GM12873 (cell line): Measurements from ENCODE around the gene SGMS1.

ENCODE experiments used
- CTCF ChIP-seq: IDR thresholded peaks from 2 replicates; pipeline ENCODE4 v1.5.1; 2012; ENCODE audit warnings: low read depth, mild to moderate bottlenecking, moderate library complexity, low read length, control low read depth; ENCODE audit not compliant: insufficient read depth; ENCODE audit errors: missing control alignments

Gene SGMS1

GRCh38 chr10:50541317-50541716, 82.4 kb downstream of the SGMS1 start:
- no peak for TF ChIP-seq CTCF

- TF ChIP-seq CTCF = no peak
These were observed 83.0 kb downstream of the SGMS1 start for GRCh38 chr10:50540826-50541122.

- no peak for TF ChIP-seq CTCF
These were observed 83.5 kb downstream of the SGMS1 start for GRCh38 chr10:50540069-50540825.

- TF ChIP-seq CTCF = no peak
These were observed 85.0 kb downstream of the SGMS1 start for GRCh38 chr10:50538555-50539398.

- no peak for TF ChIP-seq CTCF
These were observed 87.0 kb downstream of the SGMS1 start for GRCh38 chr10:50536617-50537240.

GRCh38 chr10:50533296-50533695, 90.5 kb downstream of the SGMS1 start:
- no peak for TF ChIP-seq CTCF
